D341Med (cell line): ENCODE data around the gene MYL12A.

Source experiments
- DNase-seq: peaks from one replicate; pipeline ENCODE4 v3.0.0; 2012; ENCODE audit warnings: low spot score

The MYL12A gene

DNA sequence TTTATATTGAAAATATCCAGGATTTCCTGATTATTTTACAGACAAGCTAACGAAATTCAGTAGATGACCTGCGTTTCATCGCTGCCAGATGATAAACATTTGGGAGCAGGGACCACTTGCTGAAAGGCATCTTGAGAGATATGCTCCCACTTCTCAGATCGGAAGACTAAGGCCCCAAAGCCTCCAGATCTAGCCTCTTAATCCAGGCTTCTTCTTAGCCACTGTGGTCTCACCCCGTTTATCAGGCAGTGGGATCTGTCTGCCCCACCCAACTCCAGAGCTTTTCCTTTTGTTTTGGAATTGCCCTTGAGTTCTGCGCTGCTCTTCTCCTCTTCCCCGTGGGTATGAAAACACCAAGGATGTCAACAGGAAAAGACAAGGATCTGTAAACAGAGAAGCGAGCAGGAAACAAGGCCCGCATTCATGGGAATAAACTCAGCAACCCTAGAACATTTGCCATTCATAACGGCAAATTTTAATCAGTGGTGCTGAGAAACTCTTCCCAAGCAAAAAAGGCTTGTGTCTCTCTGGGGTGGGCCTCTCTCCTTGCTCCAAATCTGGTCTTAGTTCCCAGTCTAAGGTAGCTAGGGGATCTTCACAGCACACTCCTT, 35.8 kb downstream of the MYL12A start:
- DNase-seq: no peak

DNA sequence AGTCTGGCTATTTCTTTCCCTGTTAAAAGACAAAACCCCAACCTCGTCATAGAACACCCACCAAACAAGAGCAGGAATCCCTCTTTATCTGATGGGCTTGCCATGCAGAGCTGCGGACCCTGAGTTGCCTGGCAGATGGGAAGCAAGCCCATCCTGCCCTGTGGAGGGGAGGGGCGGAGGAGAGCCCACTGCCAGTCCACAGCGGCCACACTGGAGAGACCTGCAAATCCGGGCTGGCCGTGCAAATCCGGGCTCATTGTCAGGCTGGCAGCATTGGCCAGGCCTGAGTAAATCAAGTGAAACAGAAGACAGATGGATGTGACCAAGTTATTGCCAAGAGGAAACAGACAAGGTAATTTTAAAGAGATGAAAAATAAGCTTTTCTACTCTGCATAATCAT, 36.3 kb downstream of the MYL12A start:
- no peak for DNase-seq

DNA sequence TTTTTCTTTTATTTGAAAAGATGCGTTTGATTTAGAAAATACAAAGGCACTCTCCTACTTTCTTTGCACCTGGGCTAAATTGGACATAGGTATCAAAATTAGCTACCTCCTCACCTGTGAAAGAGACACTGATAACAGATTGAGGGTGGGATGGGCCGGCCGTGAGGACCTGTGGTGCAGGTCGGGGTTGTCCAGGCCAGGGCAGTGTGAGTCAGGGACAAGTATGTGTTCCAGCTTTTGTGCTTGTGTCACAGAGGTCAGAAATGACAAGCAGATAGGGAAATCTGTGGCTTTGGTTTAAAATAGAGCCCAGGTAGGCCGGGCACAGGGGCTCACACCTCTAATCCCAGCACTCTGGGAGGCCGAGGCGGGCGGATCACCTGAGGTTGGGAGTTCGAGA, 36.9 kb downstream of the MYL12A start:
- DNase-seq: no peak

DNA sequence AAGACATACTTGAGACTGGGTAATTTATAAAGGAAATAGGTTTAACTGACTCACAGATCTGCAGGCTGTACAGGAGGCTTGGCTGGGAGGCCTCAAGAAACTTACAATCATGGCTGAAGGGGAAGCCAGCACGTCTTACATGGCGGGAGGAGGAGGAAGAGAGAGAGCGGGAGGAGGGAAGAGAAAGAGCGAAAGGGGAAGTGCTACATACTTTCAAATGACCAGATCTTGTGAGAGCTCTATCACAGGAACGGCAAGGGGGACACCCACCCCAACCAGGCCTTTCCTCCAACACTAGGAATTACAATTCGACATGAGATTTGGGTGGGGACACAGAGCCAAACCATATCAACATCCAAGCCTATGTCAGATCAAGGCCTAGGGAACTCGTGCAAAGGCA, 38.6 kb downstream of the MYL12A start:
- DNase-seq: no peak

DNA sequence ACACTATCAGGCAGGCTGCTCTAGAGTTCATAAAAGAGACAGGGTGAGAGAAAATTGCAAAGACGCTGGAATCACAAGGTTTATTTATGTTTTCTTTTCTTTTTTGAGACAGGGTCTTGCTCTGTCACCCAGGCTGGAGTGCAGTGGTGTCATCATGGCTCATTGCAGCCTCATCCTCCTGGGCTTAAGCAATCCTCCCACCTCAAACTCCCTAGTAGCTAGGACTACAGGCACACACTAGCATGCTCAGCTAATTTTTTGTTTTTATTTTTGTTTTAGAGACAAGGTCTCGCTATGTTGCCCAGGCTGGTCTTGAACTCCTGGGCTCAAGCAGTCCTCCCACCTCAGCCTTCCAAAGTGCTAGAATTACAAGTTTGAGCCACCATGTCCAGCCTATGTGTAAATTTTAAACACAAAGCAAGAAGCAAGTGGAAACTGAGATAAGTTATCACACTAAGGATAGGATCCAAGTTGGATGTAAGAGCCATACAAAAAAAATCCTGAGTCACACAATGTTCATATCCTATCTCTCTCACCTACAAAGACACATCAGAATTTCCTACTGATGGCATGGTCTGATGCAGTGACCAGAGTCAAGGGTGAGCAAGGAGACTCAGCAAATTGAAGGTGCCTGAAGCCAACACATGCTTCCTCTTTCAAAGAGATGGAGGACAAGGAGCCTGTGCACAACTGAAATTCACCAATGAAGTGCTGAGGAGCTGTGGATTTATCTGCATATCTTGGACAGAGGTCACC, 45.8 kb downstream of the MYL12A start:
- no peak for DNase-seq

DNA sequence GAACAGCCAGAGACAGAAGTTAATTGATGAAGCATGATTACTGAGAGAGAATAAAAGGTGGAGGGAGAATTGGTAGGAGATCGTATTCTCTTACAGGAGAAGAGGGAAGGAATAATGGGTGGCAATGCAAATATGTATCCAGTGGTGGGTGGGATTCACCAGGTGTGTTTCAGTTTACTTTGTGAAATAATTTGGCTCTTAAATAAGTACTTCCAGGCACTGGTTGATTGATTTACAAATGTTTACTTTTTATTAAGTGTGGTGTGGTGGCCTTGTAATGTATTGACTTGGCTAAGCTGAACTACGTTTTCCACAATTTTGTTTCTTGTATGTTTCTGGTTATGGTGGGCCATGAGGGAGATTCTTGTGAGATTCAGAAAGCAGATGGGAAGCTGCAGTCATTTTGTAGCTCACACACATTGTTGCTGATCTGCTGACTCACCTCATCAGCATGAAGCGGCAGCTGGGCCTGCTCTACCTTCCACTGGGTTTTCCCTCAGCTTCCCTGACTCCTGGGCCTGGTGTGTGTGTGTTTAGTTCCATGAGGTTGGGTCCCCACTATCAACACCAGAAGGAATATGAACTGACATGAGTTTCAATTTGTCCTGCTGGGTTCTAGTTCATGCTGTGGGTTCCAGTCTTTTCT, 47.0 kb downstream of the MYL12A start:
- DNase-seq: no peak

DNA sequence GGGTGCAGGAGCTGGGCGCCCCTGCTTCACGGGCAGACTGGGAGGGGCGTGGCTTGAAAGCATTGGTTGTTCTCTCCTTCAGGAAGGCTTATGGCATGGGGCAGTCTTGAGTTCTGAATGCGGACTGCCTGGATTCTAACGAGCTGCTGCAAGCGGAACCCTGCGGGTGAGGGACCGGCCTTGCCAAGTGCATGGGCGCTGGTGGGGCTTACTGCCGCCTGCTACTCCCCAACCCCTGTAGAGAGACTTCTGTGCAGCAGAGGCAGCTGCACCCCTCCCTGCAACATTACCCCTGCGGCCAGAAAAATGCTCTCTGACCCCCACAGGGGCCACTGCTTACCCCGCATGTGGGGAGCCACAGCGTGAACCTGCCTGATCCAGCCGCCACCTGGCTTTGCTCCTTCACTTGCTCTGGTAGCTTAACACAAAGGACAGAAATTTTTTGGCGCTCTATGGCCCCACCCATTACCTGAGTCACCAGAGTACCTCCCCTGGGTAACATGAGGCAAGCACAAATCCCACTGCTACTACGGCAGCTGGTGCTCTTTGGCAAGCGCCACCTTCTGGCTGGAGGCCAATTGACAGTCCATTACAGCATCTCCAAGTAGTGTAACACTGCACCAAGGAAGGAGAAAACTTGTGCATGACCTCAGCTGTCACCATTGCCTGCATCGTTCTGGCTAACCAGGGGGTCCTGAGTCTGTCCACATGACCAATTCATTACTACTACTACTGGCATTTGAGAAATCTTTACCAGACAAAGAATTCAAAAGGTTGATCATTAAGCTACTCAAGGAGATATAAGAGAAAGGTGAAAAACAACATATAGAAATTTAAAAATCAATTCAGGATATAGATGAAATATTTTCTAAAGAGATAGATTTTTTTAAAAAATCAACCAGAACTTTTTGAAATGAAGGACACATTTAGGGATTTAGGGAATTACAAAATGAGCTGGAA, 49.7 kb downstream of the MYL12A start:
- peak; percentile 83 for DNase-seq

DNA sequence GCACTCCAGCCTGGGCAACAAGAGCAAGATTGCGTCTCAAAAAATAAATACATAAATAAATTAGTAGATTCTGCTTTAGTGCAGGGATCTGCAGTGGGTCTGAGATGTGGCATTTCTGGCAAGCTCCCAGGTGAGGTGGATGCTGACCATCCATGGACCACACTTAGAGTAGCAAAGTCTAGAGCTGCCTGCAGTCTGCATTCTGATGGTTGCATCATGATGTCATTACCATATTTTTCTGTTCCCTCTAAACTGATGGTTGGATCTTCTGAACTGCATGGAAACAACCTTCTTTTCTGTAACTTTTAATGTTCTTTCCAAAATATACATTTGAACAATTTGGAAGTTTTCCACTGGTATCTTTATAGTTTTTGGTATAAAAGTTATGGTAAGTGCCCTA, 57.2 kb downstream of the MYL12A start:
- no peak for DNase-seq

DNA sequence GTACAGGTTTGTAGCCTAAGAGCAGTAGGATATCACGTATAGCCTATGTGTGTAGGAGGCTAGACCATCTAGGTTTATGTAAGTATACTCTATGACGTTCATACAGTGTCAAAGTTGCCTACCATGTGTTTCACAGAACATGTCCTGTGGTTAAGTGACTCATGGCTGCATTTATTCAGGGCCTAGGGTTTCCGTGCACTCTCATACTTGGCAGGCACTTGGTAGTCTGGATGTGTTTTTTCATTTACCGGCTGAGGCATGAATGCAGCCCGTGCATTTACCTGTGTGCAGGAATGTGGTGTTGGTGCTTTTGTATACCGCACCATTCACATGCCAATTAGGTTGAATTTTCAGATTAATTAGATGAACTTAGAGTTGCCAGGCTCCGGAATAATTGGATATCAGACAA, 57.8 kb downstream of the MYL12A start:
- no peak for DNase-seq
